HepG2 (cell line): Measurements from ENCODE around the gene ISY1. TPM values are rescaled to one million over a fixed set of nuclear protein-coding genes. Genes with fewer than 3 reads are reported as not detected.

Source experiments
- ATAC-seq: fragments of 200-7000 bp; cut with Tn5 transposase; 3 replicates; pipeline ENCODE4 v1.9.1; 2020; ENCODE audit warnings: mild to moderate bottlenecking, moderate library complexity
- BruUV-seq: library from RNA; stranded (reverse); fragments of 400-500 nt; replicated peaks from 2 replicates; lab custom pipeline; 2021; lab: Mats Ljungman, UMichigan
- CTCF ChIA-PET: fragments of 300-600 bp; formaldehyde crosslinking; extraction: SDS; loops from one replicate; lab custom pipeline; 2021; ENCODE audit warnings: low total read pairs, inconsistent platforms, low intra/inter-chr PET ratio; lab: Yijun Ruan, JAX
- POLR2A ChIA-PET: fragments of 350-600 bp; sonication (Branson Sonifier 250); formaldehyde crosslinking; loops from one replicate; lab custom pipeline; 2020; ENCODE audit warnings: antibody characterized with exemption, inconsistent platforms; lab: Yijun Ruan, JAX
- DNase-seq: peaks from one replicate; pipeline ENCODE4 v3.0.0-alpha.2; 2015; ENCODE audit warnings: low spot score
- FAIRE-seq: peaks from 3 replicates; lab custom pipeline; 2011; peaks lifted over from hg19 to GRCh38; lab: Jason Lieb, UNC
- H2AFZ ChIP-seq: one replicate; pipeline ENCODE4 v1.6.1; 2011; ENCODE audit warnings: low read length, inconsistent platforms
- H3K27ac ChIP-seq: fragments of 300-600 bp; 3 replicates; pipeline ENCODE4 v1.8.0; 2011; ENCODE audit warnings: mixed run types, mild to moderate bottlenecking, mixed read lengths, low read length, inconsistent platforms; ENCODE audit not compliant: insufficient read depth; ENCODE audit errors: extremely low read length
- H3K27me3 ChIP-seq, 2 experiments: fragments of 200-600 bp in 1 of 2; 2 replicates in 1 of 2; 3 replicates in 1 of 2; pipeline versions ENCODE4 v1.6.0 to v1.8.0; 2011; ENCODE audit warnings: low read length in 2 of 2, mild to moderate bottlenecking in 2 of 2, moderate library complexity in 2 of 2, inconsistent platforms in 1 of 2; ENCODE audit not compliant: insufficient read depth in 2 of 2, control insufficient read depth in 1 of 2
- H3K36me3 ChIP-seq, 2 experiments: fragments of 200-600 bp in 1 of 2; replicated peaks in 1 of 2; 2 replicates in 1 of 2; 3 replicates in 1 of 2; pipeline versions ENCODE4 v1.5.1 to v1.8.0; 2011; ENCODE audit warnings: low read length in 2 of 2, inconsistent platforms in 1 of 2; ENCODE audit not compliant: insufficient read depth in 2 of 2, control insufficient read depth in 1 of 2
- H3K4me1 ChIP-seq: 2 replicates; pipeline ENCODE4 v1.5.1; 2012; ENCODE audit warnings: low read length, inconsistent platforms; ENCODE audit not compliant: insufficient read depth
- H3K4me2 ChIP-seq: 2 replicates; pipeline ENCODE4 v1.6.0; 2011; ENCODE audit warnings: low read depth, low read length, inconsistent platforms
- H3K4me3 ChIP-seq, 3 experiments: fragments of 200-600 bp in 1 of 3; sonication (generic), shearing (Covaris generic) in 1 of 3; replicated peaks in 1 of 3; 2 replicates each; pipeline ENCODE4 v1.5.1; 2011 to 2016; ENCODE audit warnings: low read length in 3 of 3, inconsistent platforms in 2 of 3, low read depth in 2 of 3, mild to moderate bottlenecking in 2 of 3, control low read depth in 1 of 3, mixed read lengths in 1 of 3; ENCODE audit not compliant: insufficient read depth in 1 of 3
- H3K79me2 ChIP-seq: one replicate; pipeline ENCODE4 v1.6.1; 2011; ENCODE audit warnings: low read length, inconsistent platforms; ENCODE audit not compliant: insufficient read depth
- H3K9ac ChIP-seq: 2 replicates; pipeline ENCODE4 v1.6.0; 2011; ENCODE audit warnings: mild to moderate bottlenecking, low read depth, low read length, inconsistent platforms; ENCODE audit not compliant: insufficient read depth
- H3K9me3 ChIP-seq: 2 replicates; pipeline ENCODE4 v1.5.1; 2012; ENCODE audit warnings: mild to moderate bottlenecking, low read length
- H4K20me1 ChIP-seq: 2 replicates; pipeline ENCODE4 v1.6.0; 2011; ENCODE audit warnings: inconsistent platforms, mild to moderate bottlenecking, low read length, moderate library complexity; ENCODE audit not compliant: insufficient read depth
- ARNT ChIP-seq: fragments of 450-650 bp; IDR thresholded peaks from 2 replicates; pipeline ENCODE4 v1.6.1; 2017
- ARNT2 ChIP-seq: sonication (generic); formaldehyde crosslinking; IDR thresholded peaks from 2 replicates; pipeline ENCODE4 v1.8.0; 2022; ENCODE audit warnings: mild to moderate bottlenecking, low read depth, missing genetic modification reagents, moderate library complexity
- HNRNPK ChIP-seq: fragments of 200-400 bp; formaldehyde crosslinking; IDR thresholded peaks from 2 replicates; pipeline ENCODE4 v1.6.1; 2018; ENCODE audit warnings: low read length, low read depth, moderate library complexity, mild to moderate bottlenecking; ENCODE audit not compliant: poor library complexity, severe bottlenecking
- KDM4B ChIP-seq: sonication (generic); formaldehyde crosslinking; IDR thresholded peaks from 2 replicates; pipeline ENCODE4 v1.4.0; 2020; ENCODE audit warnings: missing genetic modification reagents
- MTF1 ChIP-seq: sonication (generic); formaldehyde crosslinking; IDR thresholded peaks from 2 replicates; pipeline ENCODE4 v1.5.0; 2020; ENCODE audit warnings: missing genetic modification reagents
- PCBP1 ChIP-seq: fragments of 200-400 bp; formaldehyde crosslinking; IDR thresholded peaks from 2 replicates; pipeline ENCODE4 v1.6.1; 2017; ENCODE audit warnings: mild to moderate bottlenecking, low read depth, low read length, borderline replicate concordance
- PRMT3 ChIP-seq: sonication (generic); formaldehyde crosslinking; IDR thresholded peaks from 2 replicates; pipeline ENCODE4 v1.8.1; 2022; ENCODE audit warnings: low read depth, mild to moderate bottlenecking, moderate library complexity, missing genetic modification reagents, borderline replicate concordance
- ZNF30 ChIP-seq: sonication (generic); formaldehyde crosslinking; IDR thresholded peaks from 2 replicates; pipeline ENCODE4 v1.5.0; 2020; ENCODE audit warnings: mild to moderate bottlenecking, missing genetic modification reagents
- ZNF510 ChIP-seq: sonication (generic); formaldehyde crosslinking; IDR thresholded peaks from 2 replicates; pipeline ENCODE4 v1.4.0; 2020; ENCODE audit warnings: low read depth, mild to moderate bottlenecking, missing genetic modification reagents
- ZNF782 ChIP-seq: sonication (generic); formaldehyde crosslinking; IDR thresholded peaks from 2 replicates; pipeline ENCODE4 v1.4.0; 2020; ENCODE audit warnings: missing genetic modification reagents, mild to moderate bottlenecking, borderline replicate concordance
- WGBS: methylation state at CpG from one replicate; pipeline ENCODE4 v1.1.6; 2017; ENCODE audit warnings: low lambda C conversion rate; 5-methylcytosine and 5-hydroxymethylcytosine counted together
- in situ Hi-C: cut with HindIII; loops from 2 replicates; pipeline ENCODE4 v1.10.0; 2017; ENCODE audit warnings: low pct_unique_long_range_greater_than_20kb; ENCODE audit not compliant: extremely low pct_ligation_motif_present
- intact Hi-C: fragments of 100-400 bp; cut with micrococcal nuclease; formaldehyde crosslinking; loops from one replicate; pipeline ENCODE4 v1.10.0; 2022; ENCODE audit not compliant: unreplicated experiment
- polyA plus RNA-seq, 8 experiments: library from polyadenylated mRNA; depleted of rRNA in 3 of 8; stranded (reverse) in 7 of 8; unstranded in 1 of 8; fragments of >200 nt; fragmentation: Illumina TruSeq in 4 of 8; extraction: Trizol in 4 of 8; gene quantifications; 2 replicates each; pipeline versions ENCODE4 v1.2.1 to v1.2.3, GENCODE V29; 2011 to 2016; ENCODE audit warnings: low read depth in 4 of 8, missing spikeins in 1 of 8, mixed read lengths in 1 of 8; ENCODE audit not compliant: insufficient read depth in 1 of 8
- total RNA-seq, 5 experiments: library from RNA; depleted of rRNA; stranded (reverse); fragments of >200 nt; fragmentation: Illumina TruSeq; extraction: Trizol; gene quantifications; 2 replicates each; pipeline ENCODE4 v1.2.3, GENCODE V29; 2016; ENCODE audit warnings: low read depth in 1 of 5
- TF ChIP-seq, protein P1 (sequence below): sonication (generic); formaldehyde crosslinking; IDR thresholded peaks from 2 replicates; pipeline ENCODE4 v1.5.1; 2020; ENCODE audit warnings: missing genetic modification reagents, mild to moderate bottlenecking, borderline replicate concordance
- TF ChIP-seq, protein P2 (sequence below): fragments of 450-650 bp; IDR thresholded peaks from 2 replicates; pipeline ENCODE4 v1.6.1; 2016
- TF ChIP-seq, protein P3 (sequence below), 2 experiments: sonication (generic) in 1 of 2; formaldehyde crosslinking in 1 of 2; IDR thresholded peaks; 2 replicates each; pipeline versions ENCODE4 v1.4.0 to v1.6.1; 2016 to 2020; ENCODE audit warnings: borderline replicate concordance in 1 of 2, low read depth in 1 of 2, mild to moderate bottlenecking in 1 of 2, missing genetic modification reagents in 1 of 2

The ISY1 gene
- total and polyA plus RNA-seq, 2 of the 13 experiments (the other 11 are each of a cell fraction or from before 2014, with no cell fraction given), result 21.0 to 39.1 TPM

- FAIRE-seq (peak; percentile 54), ATAC-seq (peak; percentile 69), DNase-seq (peak; percentile 88)
- ChIA-PET CTCF (no interaction called here), POLR2A (interaction anchor here (0.8 to 4.8 kb wide), 12 partner anchors 9 to 243 kb away, joined by 3 to 32 read pairs (median 9); partner anchors contain the start of genes ACAD9, CNBP and COPG1)
- in situ Hi-C loops, result no loop called here
- no peak within 1 kb of the TSS for H2AFZ ChIP-seq
- WGBS, result 1% methylated on average over 37 of the region's 60 CpGs
- intact Hi-C loops, result loop anchor here (5.0 kb wide), 1 partner anchor 125 kb away; the partner anchor contains the start of gene COPG1
- BruUV-seq, result no TSS peak
- peak within 1 kb of the TSS; percentile 87 for H3K4me2 ChIP-seq
- H3K27me3 ChIP-seq, result no peaks in the 10 kb centered on the region; a peak in 1 of 5 replicates
- H4K20me1 ChIP-seq, result peaks cover 11% of the 10 kb centered on the region
- peak within 1 kb of the TSS; percentile 80 to 84 (median 81) for H3K4me3 ChIP-seq
- peak within 1 kb of the TSS; percentile 86 for H3K9ac ChIP-seq
- H3K9me3 ChIP-seq, result no peaks in the 10 kb centered on the region
- peaks cover 0 to 8% of the 10 kb centered on the region in 2 experiments; a peak in 2 of 5 replicates for H3K36me3 ChIP-seq
- peaks cover 42% of the 10 kb centered on the region for H3K4me1 ChIP-seq
- peaks cover 35% of the 10 kb centered on the region for H3K79me2 ChIP-seq
- peak within 1 kb of the TSS; percentile 81 for H3K27ac ChIP-seq
- TF ChIP-seq ARNT2 (CRISPR knock-in tag) (0 out of 2 replicates have a peak, but pooled peaks have one; percentile 45), ARNT (no peak), KDM4B (CRISPR knock-in tag) (no peak), HNRNPK (peak; percentile 93), PRMT3 (CRISPR knock-in tag) (no peak), MTF1 (CRISPR knock-in tag) (no peak), ZNF30 (CRISPR knock-in tag) (no peak), ZNF510 (no peak), ZNF782 (CRISPR knock-in tag) (no peak), PCBP1 (peak; percentile 80; the same call in 1 of the 2 replicates)
- TF ChIP-seq, protein P1, sequence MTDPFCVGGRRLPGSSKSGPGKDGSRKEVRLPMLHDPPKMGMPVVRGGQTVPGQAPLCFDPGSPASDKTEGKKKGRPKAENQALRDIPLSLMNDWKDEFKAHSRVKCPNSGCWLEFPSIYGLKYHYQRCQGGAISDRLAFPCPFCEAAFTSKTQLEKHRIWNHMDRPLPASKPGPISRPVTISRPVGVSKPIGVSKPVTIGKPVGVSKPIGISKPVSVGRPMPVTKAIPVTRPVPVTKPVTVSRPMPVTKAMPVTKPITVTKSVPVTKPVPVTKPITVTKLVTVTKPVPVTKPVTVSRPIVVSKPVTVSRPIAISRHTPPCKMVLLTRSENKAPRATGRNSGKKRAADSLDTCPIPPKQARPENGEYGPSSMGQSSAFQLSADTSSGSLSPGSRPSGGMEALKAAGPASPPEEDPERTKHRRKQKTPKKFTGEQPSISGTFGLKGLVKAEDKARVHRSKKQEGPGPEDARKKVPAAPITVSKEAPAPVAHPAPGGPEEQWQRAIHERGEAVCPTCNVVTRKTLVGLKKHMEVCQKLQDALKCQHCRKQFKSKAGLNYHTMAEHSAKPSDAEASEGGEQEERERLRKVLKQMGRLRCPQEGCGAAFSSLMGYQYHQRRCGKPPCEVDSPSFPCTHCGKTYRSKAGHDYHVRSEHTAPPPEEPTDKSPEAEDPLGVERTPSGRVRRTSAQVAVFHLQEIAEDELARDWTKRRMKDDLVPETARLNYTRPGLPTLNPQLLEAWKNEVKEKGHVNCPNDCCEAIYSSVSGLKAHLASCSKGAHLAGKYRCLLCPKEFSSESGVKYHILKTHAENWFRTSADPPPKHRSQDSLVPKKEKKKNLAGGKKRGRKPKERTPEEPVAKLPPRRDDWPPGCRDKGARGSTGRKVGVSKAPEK (CRISPR knock-in tag), result no peak
- TF ChIP-seq, protein P2, sequence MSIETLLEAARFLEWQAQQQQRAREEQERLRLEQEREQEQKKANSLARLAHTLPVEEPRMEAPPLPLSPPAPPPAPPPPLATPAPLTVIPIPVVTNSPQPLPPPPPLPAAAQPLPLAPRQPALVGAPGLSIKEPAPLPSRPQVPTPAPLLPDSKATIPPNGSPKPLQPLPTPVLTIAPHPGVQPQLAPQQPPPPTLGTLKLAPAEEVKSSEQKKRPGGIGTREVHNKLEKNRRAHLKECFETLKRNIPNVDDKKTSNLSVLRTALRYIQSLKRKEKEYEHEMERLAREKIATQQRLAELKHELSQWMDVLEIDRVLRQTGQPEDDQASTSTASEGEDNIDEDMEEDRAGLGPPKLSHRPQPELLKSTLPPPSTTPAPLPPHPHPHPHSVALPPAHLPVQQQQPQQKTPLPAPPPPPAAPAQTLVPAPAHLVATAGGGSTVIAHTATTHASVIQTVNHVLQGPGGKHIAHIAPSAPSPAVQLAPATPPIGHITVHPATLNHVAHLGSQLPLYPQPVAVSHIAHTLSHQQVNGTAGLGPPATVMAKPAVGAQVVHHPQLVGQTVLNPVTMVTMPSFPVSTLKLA, result no peak
- TF ChIP-seq, protein P3, sequence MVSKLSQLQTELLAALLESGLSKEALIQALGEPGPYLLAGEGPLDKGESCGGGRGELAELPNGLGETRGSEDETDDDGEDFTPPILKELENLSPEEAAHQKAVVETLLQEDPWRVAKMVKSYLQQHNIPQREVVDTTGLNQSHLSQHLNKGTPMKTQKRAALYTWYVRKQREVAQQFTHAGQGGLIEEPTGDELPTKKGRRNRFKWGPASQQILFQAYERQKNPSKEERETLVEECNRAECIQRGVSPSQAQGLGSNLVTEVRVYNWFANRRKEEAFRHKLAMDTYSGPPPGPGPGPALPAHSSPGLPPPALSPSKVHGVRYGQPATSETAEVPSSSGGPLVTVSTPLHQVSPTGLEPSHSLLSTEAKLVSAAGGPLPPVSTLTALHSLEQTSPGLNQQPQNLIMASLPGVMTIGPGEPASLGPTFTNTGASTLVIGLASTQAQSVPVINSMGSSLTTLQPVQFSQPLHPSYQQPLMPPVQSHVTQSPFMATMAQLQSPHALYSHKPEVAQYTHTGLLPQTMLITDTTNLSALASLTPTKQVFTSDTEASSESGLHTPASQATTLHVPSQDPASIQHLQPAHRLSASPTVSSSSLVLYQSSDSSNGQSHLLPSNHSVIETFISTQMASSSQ (IDR thresholded peaks at IDR 0.05; ENCODE audit: low read depth), result no peak
- TF ChIP-seq, protein P3 (CRISPR knock-in tag; IDR thresholded peaks at IDR 0.05; ENCODE audit: borderline replicate concordance), result no peak
These were observed 39.0 kb downstream of the ISY1 start, which contains the start of gene RAB43 for GRCh38 chr3:129121792-129122411. RAB43 (minus strand) TSS chr3:129121804; CDS start chr3:129121489, 315 bp downstream.
